DOHH2 (cell line): ENCODE data around the gene KLHL33.

Experiments
- H3F3A ChIP-seq: fragments of 200-600 bp; sonication (generic), shearing (Covaris generic); 2 replicates; pipeline ENCODE4 v1.6.0; 2016; ENCODE audit warnings: antibody characterized with exemption, mild to moderate bottlenecking; ENCODE audit not compliant: control insufficient read depth, insufficient read depth
- H3K27ac ChIP-seq: fragments of 200-600 bp; sonication (generic); 2 replicates; pipeline ENCODE4 v1.5.1; 2014; ENCODE audit warnings: low read depth, mild to moderate bottlenecking, low read length, moderate library complexity
- H3K27me3 ChIP-seq: fragments of 200-600 bp; sonication (generic); 2 replicates; pipeline ENCODE4 v1.6.1; 2014; ENCODE audit warnings: mild to moderate bottlenecking, low read length, mixed read lengths; ENCODE audit not compliant: control insufficient read depth
- H3K36me3 ChIP-seq: fragments of 200-600 bp; sonication (generic); 2 replicates; pipeline ENCODE4 v1.6.1; 2014; ENCODE audit warnings: mild to moderate bottlenecking, low read length, moderate library complexity, mixed read lengths; ENCODE audit not compliant: control insufficient read depth
- H3K4me1 ChIP-seq: fragments of 200-600 bp; sonication (generic); 2 replicates; pipeline ENCODE4 v1.6.1; 2014; ENCODE audit warnings: mild to moderate bottlenecking, low read length, mixed read lengths; ENCODE audit not compliant: control insufficient read depth
- H3K4me2 ChIP-seq: fragments of 200-600 bp; sonication (generic); 2 replicates; pipeline ENCODE4 v1.6.0; 2014; ENCODE audit warnings: mild to moderate bottlenecking, low read length, moderate library complexity
- H3K4me3 ChIP-seq: fragments of 200-600 bp; sonication (generic); 2 replicates; pipeline ENCODE4 v1.5.1; 2014; ENCODE audit warnings: mild to moderate bottlenecking, low read length, mixed read lengths
- H3K79me2 ChIP-seq: fragments of 200-600 bp; sonication (generic); 2 replicates; pipeline ENCODE4 v1.6.1; 2014; ENCODE audit warnings: mild to moderate bottlenecking, low read length, mixed read lengths; ENCODE audit not compliant: control insufficient read depth
- H3K9me2 ChIP-seq: fragments of 200-600 bp; sonication (generic); replicated peaks from 2 replicates; pipeline ENCODE4 v1.6.1; 2014; ENCODE audit warnings: mild to moderate bottlenecking, low read length, mixed read lengths; ENCODE audit not compliant: control insufficient read depth
- H3K9me3 ChIP-seq: fragments of 200-600 bp; sonication (generic); 2 replicates; pipeline ENCODE4 v1.6.1; 2014; ENCODE audit warnings: antibody characterized with exemption, low read length, mixed read lengths; ENCODE audit not compliant: control insufficient read depth, insufficient read depth
- H4K20me1 ChIP-seq: fragments of 200-600 bp; sonication (generic); 2 replicates; pipeline ENCODE4 v1.6.0; 2014; ENCODE audit warnings: low read depth, mild to moderate bottlenecking, antibody characterized with exemption, low read length, moderate library complexity; ENCODE audit not compliant: control insufficient read depth, insufficient read depth
- CTCF ChIP-seq: fragments of 200-600 bp; sonication (generic); IDR thresholded peaks from one replicate; pipeline ENCODE4 v1.5.1; 2014; ENCODE audit warnings: antibody characterized with exemption, mild to moderate bottlenecking, low read depth, low read length; ENCODE audit not compliant: poor library complexity, severe bottlenecking
- EZH2phosphoT487 ChIP-seq: fragments of 200-600 bp; sonication (generic); IDR thresholded peaks from 2 replicates; pipeline ENCODE4 v1.6.1; 2017; ENCODE audit warnings: borderline replicate concordance, mild to moderate bottlenecking, antibody characterized with exemption, low read length, moderate library complexity, mixed read lengths

KLHL33 gene

GRCh38 chr14:20469890-20470602, 34.1 kb upstream of the KLHL33 start:
- peak overlapping the region; percentile 58 for H3K27ac ChIP-seq
- TF ChIP-seq EZH2phosphoT487 (no peak), CTCF (peak; percentile 6)
- H3K79me2 ChIP-seq: peaks cover 57% of the 10 kb centered on the region

GRCh38 chr14:20469242-20469889, 33.4 kb upstream of the KLHL33 start, which contains the start of gene PNP:
Gene PNP, plus strand, starts transcription at chr14:20469406. Its CDS starts 119 bp downstream, at chr14:20469525.
- TF ChIP-seq EZH2phosphoT487 (no peak), CTCF (peak; percentile 44)
- H3K27ac ChIP-seq: peak within 1 kb of the TSS; percentile 58
- H3K4me2 ChIP-seq: peak within 1 kb of the TSS; percentile 86
- H3K4me3 ChIP-seq: peak within 1 kb of the TSS; percentile 87
- H3K9me3 ChIP-seq: no peaks in the 10 kb centered on the region
- no peaks in the 10 kb centered on the region for H3K27me3 ChIP-seq
- H3K36me3 ChIP-seq: peaks cover 46% of the 10 kb centered on the region
- H3K4me1 ChIP-seq: peaks cover 25% of the 10 kb centered on the region
- H3F3A ChIP-seq: no peaks in the 10 kb centered on the region
- no peaks in the 10 kb centered on the region for H3K9me2 ChIP-seq
- H4K20me1 ChIP-seq: peaks cover 19% of the 10 kb centered on the region
- peaks cover 52% of the 10 kb centered on the region for H3K79me2 ChIP-seq

More at GRCh38 chr14:20469890-20470602, 34.1 kb upstream of the KLHL33 start:
- Histone ChIP-seq H4K20me1 (peaks cover 19% of the 10 kb centered on the region), H3K9me3 (no peaks in the 10 kb centered on the region), H3K36me3 (peaks cover 53% of the 10 kb centered on the region), H3K4me1 (peaks cover 22% of the 10 kb centered on the region), H3K27me3 (no peaks in the 10 kb centered on the region), H3K4me2 (peak overlapping the region; percentile 86), H3K4me3 (peak overlapping the region; percentile 87), H3K9me2 (no peaks in the 10 kb centered on the region), H3F3A (no peaks in the 10 kb centered on the region)

GRCh38 chr14:20468764-20469241, 32.8 kb upstream of the KLHL33 start:
- Histone ChIP-seq H3K4me1 (peaks cover 29% of the 10 kb centered on the region), H3K27ac (no peak overlapping the region), H3K27me3 (no peaks in the 10 kb centered on the region), H3K9me2 (no peaks in the 10 kb centered on the region), H3K9me3 (no peaks in the 10 kb centered on the region), H3K4me3 (peak overlapping the region; percentile 87), H3K79me2 (peaks cover 47% of the 10 kb centered on the region), H4K20me1 (peaks cover 17% of the 10 kb centered on the region), H3K4me2 (peak overlapping the region; percentile 86), H3F3A (no peaks in the 10 kb centered on the region), H3K36me3 (peaks cover 40% of the 10 kb centered on the region)
- TF ChIP-seq CTCF: no peak
- no peak for TF ChIP-seq EZH2phosphoT487
